NCI-H2227 (cell line): ENCODE measurements around the gene GHR.

Experiments
- DNase-seq: peaks from one replicate; lab custom pipeline; 2025; ENCODE audit not compliant: unreplicated experiment; lab: John Stamatoyannopoulos, UW

Gene GHR

GRCh38 chr5:42767491-42768105 is 344.4 kb downstream of the GHR start:
- DNase-seq = peak; percentile 51

GRCh38 chr5:42768106-42768504 is 344.9 kb downstream of the GHR start:
- no peak for DNase-seq

DNA sequence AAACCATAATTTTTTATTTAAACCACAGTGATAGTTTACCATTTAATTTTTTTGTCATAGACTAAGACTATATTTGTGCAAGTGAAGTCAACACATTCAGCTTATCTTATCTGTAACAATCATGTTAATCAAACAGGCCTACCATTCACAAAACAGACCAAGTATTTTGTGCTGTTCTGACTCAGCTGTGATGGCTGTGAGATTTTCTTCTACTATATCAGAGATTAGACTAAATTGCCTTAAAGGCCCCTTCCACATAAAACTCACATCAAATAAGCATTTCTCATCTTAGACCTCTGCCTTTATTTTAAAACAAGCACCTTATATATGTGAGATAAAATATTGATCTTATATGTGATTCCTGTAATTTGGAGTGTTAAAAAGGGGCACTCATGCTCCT is 346.8 kb downstream of the GHR start:
- no peak for DNase-seq
